ENCODE measurements around the gene DNASE2.

The DNASE2 gene

DNA sequence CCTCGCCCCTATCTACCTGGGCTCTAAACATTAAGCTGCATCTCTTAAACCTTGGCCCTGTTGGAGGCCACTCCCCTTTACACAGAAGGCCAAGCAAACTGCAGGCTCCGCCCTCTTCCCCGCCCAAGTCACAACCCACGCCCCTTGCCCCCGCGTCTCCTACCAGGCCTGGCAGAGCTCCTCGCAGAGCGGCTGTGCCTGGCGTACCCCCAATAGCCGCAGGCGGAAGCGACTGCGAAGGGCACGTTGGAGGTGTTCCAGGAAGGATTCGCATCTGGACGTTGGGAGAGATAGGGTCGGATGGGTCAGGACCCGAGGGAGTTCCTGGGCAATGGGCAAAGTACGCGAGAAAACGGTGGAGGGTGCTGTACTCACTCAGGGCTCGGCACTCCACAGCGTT is 52.8 kb downstream of the DNASE2 start:
- DNase-seq: no peak

GRCh38 chr19:12825254-12826131 is 55.8 kb downstream of the DNASE2 start:
- no peak for DNase-seq
